HUDEP-2 (cell line): ENCODE results near the gene SUMO4.

Source experiments
- DNase-seq, 76 experiments: peaks; one replicate each; lab custom pipeline; 2025; ENCODE audit not compliant: unreplicated experiment in 76 of 76; lab: John Stamatoyannopoulos, UW

The SUMO4 gene

GRCh38 chr6:149389509-149390297 lies 10.4 kb upstream of the SUMO4 start:
- no peak for DNase-seq

- no peak for DNase-seq
Measured at GRCh38 chr6:149392093-149392492, 8.0 kb upstream of the SUMO4 start.

DNA sequence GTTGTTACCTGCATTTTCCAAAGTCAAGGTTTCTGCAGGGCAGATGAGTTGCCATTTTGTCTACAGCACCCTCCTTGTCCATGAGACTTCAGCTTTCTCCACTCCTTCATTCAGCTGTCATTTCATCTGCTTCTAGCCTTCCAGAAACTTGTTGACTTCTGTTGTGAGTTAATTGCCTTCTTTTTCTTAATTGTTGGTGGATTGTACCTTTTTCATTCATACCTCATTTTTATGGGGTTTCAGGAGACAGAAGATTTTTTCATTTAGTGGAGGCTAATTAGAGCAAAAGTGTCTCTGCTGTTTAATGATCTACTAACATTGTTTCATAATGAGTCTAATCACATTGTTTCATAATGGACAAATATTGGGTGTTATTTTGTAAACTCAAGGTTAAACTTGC lies 7.5 kb upstream of the SUMO4 start:
- no peak for DNase-seq

DNA sequence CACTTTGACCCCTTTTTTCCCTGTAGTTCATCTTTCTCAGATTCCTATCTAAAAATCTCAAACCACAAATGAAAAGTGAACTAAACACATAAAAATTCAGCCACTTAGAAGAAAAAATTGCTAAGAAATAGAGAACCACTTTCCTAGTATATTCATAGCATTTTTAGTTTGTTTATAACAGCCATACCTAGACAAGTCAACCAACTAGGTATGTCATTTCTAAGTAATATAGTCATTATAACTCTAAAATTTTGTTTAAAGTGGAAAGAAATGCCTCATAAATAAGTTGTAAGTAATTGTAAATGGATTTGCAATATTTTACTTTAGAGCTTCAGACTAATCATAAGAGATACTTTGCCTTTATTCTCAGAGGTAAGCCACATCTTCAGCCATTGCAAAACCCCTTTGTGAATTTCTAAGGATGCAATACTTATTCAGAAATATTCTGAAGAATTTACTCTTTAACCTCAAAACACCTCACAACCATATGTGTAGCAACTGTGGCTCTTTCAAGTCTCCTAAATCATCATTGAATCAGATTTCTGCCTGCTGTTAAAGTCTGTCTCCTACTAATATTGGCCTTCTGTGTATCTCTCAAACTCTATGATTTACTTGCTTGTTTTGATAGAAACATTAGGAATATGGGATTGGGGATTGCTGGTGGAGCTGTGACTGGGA lies 6.9 kb upstream of the SUMO4 start:
- DNase-seq, result no peak

GRCh38 chr6:149395185-149395584 lies 4.9 kb upstream of the SUMO4 start:
- no peak for DNase-seq

DNA sequence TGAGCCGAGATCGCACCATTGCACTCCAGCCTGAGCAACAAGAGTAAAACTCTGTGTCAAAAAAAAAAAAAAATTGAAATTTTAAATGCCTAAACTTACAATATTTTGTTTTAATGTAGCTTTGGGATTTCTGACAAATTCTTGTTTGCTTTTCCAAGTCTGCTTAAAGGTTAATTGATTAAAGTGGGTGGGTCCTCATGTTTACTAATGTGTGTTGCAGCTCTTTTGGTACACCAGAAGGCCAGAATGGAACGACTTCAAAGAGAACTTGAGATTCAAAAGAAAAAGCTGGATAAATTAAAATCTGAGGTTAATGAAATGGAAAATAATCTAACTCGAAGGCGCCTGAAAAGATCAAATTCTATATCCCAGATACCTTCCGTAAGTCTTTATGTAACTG lies 2.7 kb upstream of the SUMO4 start:
- no peak for DNase-seq

DNA sequence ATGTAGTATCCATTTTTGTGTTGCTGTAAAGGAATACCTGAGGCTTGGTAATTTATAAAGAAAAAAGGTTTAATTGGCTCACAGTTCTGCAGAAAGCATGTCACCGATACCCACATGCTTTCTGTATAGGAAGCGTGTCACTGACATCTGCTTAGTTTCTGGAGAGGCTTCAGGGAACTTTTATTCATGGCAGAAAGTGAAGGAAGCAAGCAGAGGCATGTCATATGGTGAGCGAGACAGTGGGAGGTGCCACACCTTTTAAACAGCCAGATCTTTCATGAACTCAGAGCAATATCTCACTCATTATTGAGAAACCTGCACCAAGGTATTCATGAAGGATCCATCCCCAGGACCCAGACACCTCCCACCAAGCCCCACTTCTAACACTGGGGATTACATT lies 3.5 kb downstream of the SUMO4 start:
- DNase-seq, result no peak

GRCh38 chr6:149405823-149406765 lies 6.0 kb downstream of the SUMO4 start:
- DNase-seq, result no peak

GRCh38 chr6:149409617-149410016 lies 9.6 kb downstream of the SUMO4 start:
- DNase-seq, result no peak

DNA sequence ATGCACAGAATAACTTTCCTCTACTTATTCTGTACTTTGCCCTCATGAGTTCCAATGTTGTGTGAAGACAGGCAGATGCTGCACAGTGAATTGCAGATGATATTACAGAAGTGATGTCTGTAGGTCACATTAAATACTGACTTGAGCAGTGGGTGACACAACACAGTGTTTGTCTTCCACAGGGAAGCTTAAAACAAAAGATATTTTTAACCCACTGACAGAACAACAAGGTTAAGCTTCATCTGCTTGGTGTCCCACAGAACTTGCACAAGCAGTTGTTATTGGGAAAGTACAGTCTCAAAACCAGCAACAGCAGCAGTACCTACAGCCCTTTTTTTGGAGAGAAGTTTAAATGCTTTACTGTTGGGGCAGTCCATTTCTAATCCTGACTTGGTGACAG lies 10.5 kb downstream of the SUMO4 start:
- no peak for DNase-seq

DNA sequence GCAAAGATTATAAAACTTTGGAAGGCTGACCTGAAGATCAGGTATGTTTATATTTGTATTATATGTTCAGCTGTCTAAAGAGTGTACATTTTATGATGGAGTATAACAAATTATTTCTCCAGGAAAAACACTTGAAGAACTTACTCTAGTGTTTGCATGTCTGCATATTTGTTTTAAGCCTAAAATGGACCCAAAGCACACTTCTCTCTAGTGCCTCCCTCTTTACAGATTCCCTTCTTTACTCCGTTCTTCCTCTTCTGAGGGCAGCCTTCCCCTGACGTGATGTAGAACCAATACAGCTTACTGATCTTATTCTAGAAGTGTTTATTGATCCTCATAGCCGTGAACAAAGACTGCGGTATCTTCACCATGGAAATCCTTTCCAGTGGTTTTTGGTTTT lies 13.9 kb downstream of the SUMO4 start:
- no peak for DNase-seq

DNA sequence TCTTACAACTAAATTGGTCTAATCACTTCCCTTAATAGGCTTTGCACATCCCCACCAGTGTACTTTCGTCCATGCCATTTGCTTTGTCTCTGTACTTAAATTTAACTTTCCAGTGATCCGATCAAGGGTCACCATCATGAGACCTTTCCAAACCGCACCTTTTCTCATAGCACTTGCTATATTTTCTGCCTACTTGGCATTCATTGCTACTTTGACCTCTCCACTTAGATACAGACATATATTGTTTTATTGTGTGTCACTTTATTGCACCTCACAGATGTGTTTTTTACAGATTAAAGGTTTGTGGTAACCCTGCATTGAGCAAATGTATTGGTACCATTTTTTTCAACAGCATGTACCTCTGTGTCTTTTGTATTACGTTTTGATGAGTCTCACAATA lies 14.8 kb downstream of the SUMO4 start:
- DNase-seq, result no peak

DNA sequence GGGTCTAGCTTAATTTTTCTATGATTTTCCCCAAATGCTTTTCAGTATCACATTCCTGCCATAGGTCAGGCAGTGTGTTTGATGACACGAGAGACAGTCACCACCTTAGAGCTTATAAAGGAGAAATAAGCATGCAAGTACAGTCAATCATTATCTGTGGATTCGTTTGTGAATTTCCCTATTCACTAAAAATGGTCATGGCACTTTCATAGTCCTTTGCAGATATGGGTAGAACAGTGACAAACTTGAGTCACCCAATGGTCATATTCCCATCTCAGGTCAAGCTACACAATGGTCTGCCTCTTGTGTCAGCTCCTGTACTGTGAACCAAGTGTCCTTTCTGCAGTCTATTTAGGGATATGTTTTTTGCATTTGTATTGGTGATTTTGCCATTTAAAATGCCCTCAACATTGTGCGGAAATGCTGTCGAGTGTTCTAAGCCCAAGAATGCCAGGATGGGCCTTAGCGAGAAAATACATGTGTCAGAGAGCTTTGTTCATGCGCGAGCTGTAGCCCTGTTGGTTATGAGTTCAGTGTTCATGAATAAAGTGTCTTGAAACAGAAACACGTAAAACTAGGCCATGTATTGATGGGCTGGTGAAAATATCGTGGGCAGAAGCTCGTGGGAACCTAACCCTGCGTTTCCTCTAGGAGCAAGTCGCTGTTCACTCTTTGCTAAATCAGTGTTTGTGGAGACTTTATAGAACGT lies 19.8 kb downstream of the SUMO4 start:
- DNase-seq, result no peak

DNA sequence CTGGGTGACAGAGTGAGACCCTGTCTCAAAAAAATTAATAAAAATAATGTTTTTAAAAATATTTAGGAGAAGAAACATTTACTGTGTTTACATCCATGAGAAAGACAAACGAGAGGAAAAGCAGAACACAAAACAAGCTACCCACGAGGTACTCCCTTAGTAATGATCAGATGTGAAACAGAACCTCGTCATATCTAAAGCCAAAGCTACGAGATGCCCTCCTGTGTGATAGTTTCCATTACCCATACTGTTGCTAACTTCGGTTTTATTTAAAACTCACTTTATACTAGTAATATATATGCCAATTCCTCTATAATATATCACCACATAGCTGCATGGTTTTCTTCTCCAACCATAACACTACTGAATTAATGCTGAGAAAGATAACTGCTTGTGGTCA lies 21.1 kb downstream of the SUMO4 start:
- no peak for DNase-seq

DNA sequence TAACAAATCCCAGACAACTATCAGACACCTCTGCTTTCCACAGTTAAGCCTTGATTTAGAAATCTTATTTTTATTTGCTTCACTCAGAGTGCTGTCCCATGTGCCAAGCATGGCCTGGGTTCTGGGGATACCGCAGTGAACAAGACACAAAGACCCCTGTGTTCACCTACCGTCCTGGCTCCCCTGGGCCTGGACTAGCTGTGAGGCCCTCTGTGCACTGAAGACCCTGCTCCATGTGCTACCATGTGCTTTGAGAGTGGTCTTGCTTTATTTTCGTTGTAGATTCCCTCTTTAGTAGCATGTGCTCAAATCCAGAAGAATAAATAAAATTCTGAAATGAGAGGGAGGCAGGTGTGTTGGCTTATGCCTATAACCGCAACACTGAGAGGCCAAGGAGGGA lies 22.5 kb downstream of the SUMO4 start:
- DNase-seq, result no peak

DNA sequence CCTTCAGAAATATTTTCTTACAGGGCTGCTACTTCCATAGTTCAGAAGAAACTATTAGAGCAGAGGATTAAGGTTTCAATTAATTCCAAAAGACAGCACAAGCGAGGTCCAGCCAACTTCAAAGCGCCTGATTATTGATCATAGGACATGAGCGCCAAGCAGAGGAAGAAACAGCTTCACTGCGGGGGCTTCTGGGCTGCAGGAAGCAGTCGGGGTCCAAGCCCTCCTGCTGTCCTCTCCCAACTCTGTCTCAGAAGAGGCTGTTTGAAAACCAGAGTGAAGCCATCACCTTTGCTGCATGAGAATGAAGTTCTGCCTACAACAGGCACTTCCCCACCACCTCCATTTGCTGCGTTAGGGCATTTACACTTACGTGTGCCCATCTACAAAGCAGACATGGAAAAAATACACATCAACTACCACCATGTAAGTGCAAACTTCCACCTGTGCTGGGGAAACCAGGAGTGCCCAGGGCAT lies 23.9 kb downstream of the SUMO4 start:
- DNase-seq, result no peak

- no peak for DNase-seq
Measured at GRCh38 chr6:149425224-149425623, 25.2 kb downstream of the SUMO4 start.

DNA sequence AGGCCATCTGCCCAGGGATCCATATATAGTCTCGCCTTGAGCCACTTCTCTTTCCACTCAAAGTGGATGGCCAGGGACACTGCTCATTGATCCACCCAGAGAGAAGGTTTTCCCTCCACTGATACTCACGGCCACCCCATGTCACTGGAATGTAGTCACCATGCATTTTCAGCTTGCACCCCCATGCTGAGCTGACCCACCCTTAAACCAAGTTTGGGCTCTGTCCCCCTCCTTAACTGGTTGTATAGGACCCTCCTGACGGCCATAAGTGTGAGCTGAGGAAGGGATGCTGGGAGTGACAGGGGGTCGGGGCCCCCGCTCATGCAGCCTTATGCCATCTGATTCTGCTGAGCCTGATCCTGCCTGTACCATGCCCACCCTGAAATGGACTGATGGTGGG lies 25.7 kb downstream of the SUMO4 start:
- no peak for DNase-seq

GRCh38 chr6:149428606-149429005 lies 28.5 kb downstream of the SUMO4 start:
- no peak for DNase-seq
